Caco-2 (cell line): ENCODE measurements around the gene ABCA10. TPM values are rescaled to one million over a fixed set of nuclear protein-coding genes. Genes with fewer than 3 reads are reported as not detected.

Experiments
- BruUV-seq: library from RNA; stranded (reverse); fragments of 400-500 nt; replicated peaks from 2 replicates; lab custom pipeline; 2021; lab: Mats Ljungman, UMichigan
- CTCF ChIA-PET: fragments of 300-600 bp; sonication (Branson Sonifier 250); formaldehyde crosslinking; loops from one replicate; lab custom pipeline; 2022; ENCODE audit warnings: antibody characterized with exemption; lab: Charles Lee
- POLR2A ChIA-PET: fragments of 300-600 bp; sonication (Branson Sonifier 250); formaldehyde crosslinking; loops from one replicate; lab custom pipeline; 2022; ENCODE audit warnings: antibody characterized with exemption; lab: Charles Lee
- DNase-seq, 2 experiments: peaks; one replicate each; pipeline versions ENCODE4 v3.0.0 to v3.0.0-alpha.2; 2020 to 2022
- H3K27me3 ChIP-seq: replicated peaks from 2 replicates; pipeline ENCODE4 v1.6.0; 2011; ENCODE audit warnings: low read length; ENCODE audit not compliant: control insufficient read depth, insufficient read depth
- H3K36me3 ChIP-seq: 2 replicates; pipeline ENCODE4 v1.5.1; 2011; ENCODE audit warnings: low read length; ENCODE audit not compliant: control insufficient read depth, insufficient read depth
- H3K4me1 ChIP-seq: fragments of 250-450 bp; sonication (Bioruptor Pico); 2 replicates; pipeline ENCODE4 v1.5.1; 2020; ENCODE audit warnings: mild to moderate bottlenecking
- H3K4me3 ChIP-seq: 2 replicates; pipeline ENCODE4 v1.5.1; 2011; ENCODE audit warnings: low read depth, mild to moderate bottlenecking, control low read depth, low read length
- H3K9me3 ChIP-seq: fragments of 250-450 bp; sonication (Bioruptor Pico); 2 replicates; pipeline ENCODE4 v1.5.1; 2020; ENCODE audit warnings: mild to moderate bottlenecking, moderate library complexity
- H3K27ac Mint-ChIP-seq: one replicate; pipeline ENCODE4 v1.8.0; 2022; ENCODE audit warnings: mixed read lengths; ENCODE audit not compliant: unreplicated experiment
- H3K27me3 Mint-ChIP-seq: one replicate; pipeline ENCODE4 v1.8.0; 2022; ENCODE audit warnings: mixed read lengths; ENCODE audit not compliant: insufficient read depth, unreplicated experiment
- H3K36me3 Mint-ChIP-seq: one replicate; pipeline ENCODE4 v1.8.0; 2022; ENCODE audit warnings: mild to moderate bottlenecking, mixed read lengths; ENCODE audit not compliant: insufficient read depth, unreplicated experiment
- H3K4me1 Mint-ChIP-seq: one replicate; pipeline ENCODE4 v1.8.0; 2022; ENCODE audit warnings: low read depth, mixed read lengths; ENCODE audit not compliant: unreplicated experiment
- H3K4me3 Mint-ChIP-seq: one replicate; pipeline ENCODE4 v1.8.0; 2022; ENCODE audit warnings: mild to moderate bottlenecking, moderate library complexity, mixed read lengths; ENCODE audit not compliant: unreplicated experiment
- H3K9me3 Mint-ChIP-seq: one replicate; pipeline ENCODE4 v1.8.0; 2022; ENCODE audit warnings: mixed read lengths; ENCODE audit not compliant: unreplicated experiment
- intact Hi-C: fragments of 100-400 bp; cut with micrococcal nuclease; formaldehyde crosslinking; loops from one replicate; pipeline ENCODE4 v1.10.0; 2022; ENCODE audit not compliant: unreplicated experiment
- total RNA-seq: library from RNA; stranded (reverse); gene quantifications from 2 replicates; pipeline ENCODE4 v1.2.3, GENCODE V29; 2022
- TF ChIP-seq, protein P1 (sequence below), 2 experiments: fragments of 200-600 bp in 1 of 2; IDR thresholded peaks; 1 replicate in 1 of 2; 2 replicates in 1 of 2; pipeline versions ENCODE4 v1.5.1 to v1.8.0; 2011 to 2022; ENCODE audit warnings: antibody characterized with exemption in 1 of 2, control low read depth in 1 of 2, inconsistent platforms in 1 of 2, low read depth in 1 of 2, low read length in 1 of 2, mild to moderate bottlenecking in 1 of 2, moderate library complexity in 1 of 2; ENCODE audit not compliant: insufficient read depth in 1 of 2, severe bottlenecking in 1 of 2, unreplicated experiment in 1 of 2

Gene ABCA10
- total RNA-seq, 1 experiment from 2014 or later, result not detected

DNA sequence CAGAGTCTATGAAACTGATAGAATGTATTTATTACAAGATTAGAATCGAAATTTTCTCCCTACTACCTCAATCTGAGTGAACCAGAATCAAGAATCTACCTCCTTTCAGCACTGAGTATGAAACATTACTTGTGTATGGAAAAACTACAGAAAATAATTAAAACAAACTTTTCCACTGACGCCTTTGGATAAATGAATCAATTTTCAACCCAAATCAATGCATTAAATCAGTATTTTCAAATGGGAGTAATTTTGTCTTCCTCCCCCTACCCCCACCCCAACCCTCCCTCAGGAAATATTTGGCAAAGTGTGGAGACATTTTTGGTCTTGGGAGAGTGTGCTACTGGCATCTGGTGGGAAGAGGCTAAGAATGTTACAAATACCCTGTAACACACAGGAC lies 7.8 kb upstream of the ABCA10 start:
- H3K27me3 Mint-ChIP-seq, result no peaks in the 10 kb centered on the region
- intact Hi-C loops, result no loop called here
- peaks cover 6% of the 10 kb centered on the region for H3K4me1 Mint-ChIP-seq

DNA sequence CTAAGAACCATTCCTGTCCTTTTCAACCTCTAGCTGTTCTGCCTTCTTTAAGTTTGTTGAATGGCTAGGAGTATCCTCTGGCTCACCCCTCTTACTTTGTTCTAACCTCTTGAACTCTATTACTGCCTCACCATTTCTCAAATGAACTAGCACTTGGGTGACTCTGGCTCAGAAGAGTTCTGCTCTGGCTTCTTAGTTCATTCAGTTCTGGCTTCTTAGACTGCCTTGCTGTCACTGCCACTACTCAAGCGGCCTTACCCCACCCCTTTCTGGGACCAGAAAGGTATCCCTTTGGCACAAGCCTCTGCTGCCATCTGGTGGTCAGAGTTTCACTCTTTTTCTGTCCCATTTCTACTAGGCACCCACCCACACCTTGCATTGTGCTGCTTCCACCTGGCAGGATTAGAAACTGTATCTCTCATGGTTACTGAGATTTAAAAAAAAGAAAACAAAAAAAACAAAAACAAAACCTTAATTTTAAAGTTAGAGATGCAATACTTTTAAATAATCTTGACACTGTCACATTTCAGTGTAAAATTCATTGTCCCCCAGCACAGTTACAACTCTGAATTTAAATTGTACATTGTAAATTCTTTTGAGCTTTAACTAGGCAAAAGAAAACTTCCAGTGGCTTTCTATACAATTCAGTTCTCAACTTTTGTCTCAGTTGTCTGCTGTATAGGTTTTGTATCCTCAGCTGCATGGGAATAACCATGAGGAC lies 6.9 kb upstream of the ABCA10 start:
- peaks cover 31% of the 10 kb centered on the region for H3K9me3 Mint-ChIP-seq
- H3K4me3 Mint-ChIP-seq, result no peak overlapping the region
- DNase-seq, result peak; percentile 89 to 92
- H3K27me3 ChIP-seq, result no peaks in the 10 kb centered on the region
- H3K4me1 Mint-ChIP-seq, result peaks cover 6% of the 10 kb centered on the region
- peaks cover 6% of the 10 kb centered on the region; the same call in 1 of the 2 replicates for H3K9me3 ChIP-seq
- intact Hi-C loops, result loop anchor here (1.0 kb wide), 3 partner anchors 263 to 458 kb away; no protein-coding TSS in a partner anchor
- ChIA-PET CTCF (no interaction called here), POLR2A (no interaction called here)
- peaks cover 5% of the 10 kb centered on the region for H3K4me1 ChIP-seq
- H3K27ac Mint-ChIP-seq, result no peak overlapping the region
- no peaks in the 10 kb centered on the region for H3K36me3 ChIP-seq
- no TSS peak for BruUV-seq
- TF ChIP-seq, protein P1, sequence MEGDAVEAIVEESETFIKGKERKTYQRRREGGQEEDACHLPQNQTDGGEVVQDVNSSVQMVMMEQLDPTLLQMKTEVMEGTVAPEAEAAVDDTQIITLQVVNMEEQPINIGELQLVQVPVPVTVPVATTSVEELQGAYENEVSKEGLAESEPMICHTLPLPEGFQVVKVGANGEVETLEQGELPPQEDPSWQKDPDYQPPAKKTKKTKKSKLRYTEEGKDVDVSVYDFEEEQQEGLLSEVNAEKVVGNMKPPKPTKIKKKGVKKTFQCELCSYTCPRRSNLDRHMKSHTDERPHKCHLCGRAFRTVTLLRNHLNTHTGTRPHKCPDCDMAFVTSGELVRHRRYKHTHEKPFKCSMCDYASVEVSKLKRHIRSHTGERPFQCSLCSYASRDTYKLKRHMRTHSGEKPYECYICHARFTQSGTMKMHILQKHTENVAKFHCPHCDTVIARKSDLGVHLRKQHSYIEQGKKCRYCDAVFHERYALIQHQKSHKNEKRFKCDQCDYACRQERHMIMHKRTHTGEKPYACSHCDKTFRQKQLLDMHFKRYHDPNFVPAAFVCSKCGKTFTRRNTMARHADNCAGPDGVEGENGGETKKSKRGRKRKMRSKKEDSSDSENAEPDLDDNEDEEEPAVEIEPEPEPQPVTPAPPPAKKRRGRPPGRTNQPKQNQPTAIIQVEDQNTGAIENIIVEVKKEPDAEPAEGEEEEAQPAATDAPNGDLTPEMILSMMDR (IDR thresholded peaks at IDR 0.05; ENCODE audit: insufficient read depth in 1 of 2, low read depth in 1 of 2, low read length in 1 of 2, severe bottlenecking in 1 of 2, unreplicated experiment in 1 of 2), result peak; percentile 86 to 89
- H3K36me3 Mint-ChIP-seq, result no peaks in the 10 kb centered on the region
- H3K27me3 Mint-ChIP-seq, result no peaks in the 10 kb centered on the region
- no peak overlapping the region for H3K4me3 ChIP-seq

More for the DNA sequence above, 7.8 kb upstream of the ABCA10 start:
- no peak overlapping the region for H3K4me3 Mint-ChIP-seq
- peaks cover 6% of the 10 kb centered on the region; the same call in 1 of the 2 replicates for H3K9me3 ChIP-seq
- no peaks in the 10 kb centered on the region for H3K27me3 ChIP-seq
- CTCF ChIA-PET, result no interaction called here
- no peak for DNase-seq
- H3K36me3 Mint-ChIP-seq, result no peaks in the 10 kb centered on the region
- BruUV-seq, result no TSS peak
- no peaks in the 10 kb centered on the region for H3K36me3 ChIP-seq
- TF ChIP-seq, protein P1 (IDR thresholded peaks at IDR 0.05; ENCODE audit: insufficient read depth in 1 of 2, low read depth in 1 of 2, low read length in 1 of 2, severe bottlenecking in 1 of 2, unreplicated experiment in 1 of 2), result no peak
- no peak overlapping the region for H3K4me3 ChIP-seq
- peaks cover 5% of the 10 kb centered on the region for H3K4me1 ChIP-seq
- peaks cover 21% of the 10 kb centered on the region for H3K9me3 Mint-ChIP-seq
- no peak overlapping the region for H3K27ac Mint-ChIP-seq
- POLR2A ChIA-PET, result no interaction called here

DNA sequence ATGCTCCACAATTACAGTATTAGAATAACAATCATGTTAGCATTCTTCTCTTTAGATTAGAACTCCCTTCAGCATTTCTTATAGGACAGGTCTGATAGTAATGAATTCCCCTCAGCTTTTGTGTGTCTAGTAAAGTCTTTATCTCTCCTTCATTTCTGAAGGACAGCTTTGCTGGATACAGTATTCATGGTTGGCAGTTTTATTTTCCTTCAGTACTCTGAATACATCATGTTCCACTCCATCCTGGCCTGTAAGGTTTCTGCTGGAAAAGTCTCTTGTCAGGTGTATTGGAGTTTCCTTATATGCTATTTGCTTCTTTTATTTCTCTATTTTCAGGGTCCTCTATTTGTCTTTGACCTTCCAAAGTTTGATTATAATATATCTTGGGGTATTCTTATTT lies 4.0 kb upstream of the ABCA10 start:
- Histone ChIP-seq H3K27me3 (no peaks in the 10 kb centered on the region), H3K4me1 (peaks cover 5% of the 10 kb centered on the region), H3K36me3 (no peaks in the 10 kb centered on the region), H3K9me3 (peaks cover 6% of the 10 kb centered on the region; the same call in 1 of the 2 replicates), H3K4me3 (no peak overlapping the region)
- ChIA-PET POLR2A (no interaction called here), CTCF (no interaction called here)
- no peaks in the 10 kb centered on the region for H3K27me3 Mint-ChIP-seq
- no peak overlapping the region for H3K27ac Mint-ChIP-seq
- BruUV-seq, result no TSS peak
- H3K4me1 Mint-ChIP-seq, result peaks cover 6% of the 10 kb centered on the region
- H3K36me3 Mint-ChIP-seq, result no peaks in the 10 kb centered on the region
- TF ChIP-seq, protein P1 (IDR thresholded peaks at IDR 0.05; ENCODE audit: insufficient read depth in 1 of 2, low read depth in 1 of 2, low read length in 1 of 2, severe bottlenecking in 1 of 2, unreplicated experiment in 1 of 2), result no peak
- intact Hi-C loops, result no loop called here
- peaks cover 34% of the 10 kb centered on the region for H3K9me3 Mint-ChIP-seq
- DNase-seq, result no peak
- H3K4me3 Mint-ChIP-seq, result no peak overlapping the region
